IMR-90 (cell line): ENCODE results near the gene ZNF217.
"Not testable (repeated sequence)": the region's sequence is repeated elsewhere in the genome, so short reads cannot be mapped to it uniquely, and the experiment has no call there.

Experiments
- CTCF ChIP-seq: conservative IDR thresholded peaks from 2 replicates; pipeline ENCODE4 v1.5.1; 2012; ENCODE audit warnings: mild to moderate bottlenecking, low read depth, low read length, improper control_type of control experiment
- POLR2A ChIP-seq: IDR thresholded peaks from 2 replicates; pipeline ENCODE4 v1.6.1; 2012; ENCODE audit warnings: mild to moderate bottlenecking, low read depth, low read length
- RFX5 ChIP-seq: IDR thresholded peaks from 2 replicates; pipeline ENCODE4 v1.8.0; 2012; ENCODE audit warnings: low read depth, mild to moderate bottlenecking, low read length, moderate library complexity

DNA sequence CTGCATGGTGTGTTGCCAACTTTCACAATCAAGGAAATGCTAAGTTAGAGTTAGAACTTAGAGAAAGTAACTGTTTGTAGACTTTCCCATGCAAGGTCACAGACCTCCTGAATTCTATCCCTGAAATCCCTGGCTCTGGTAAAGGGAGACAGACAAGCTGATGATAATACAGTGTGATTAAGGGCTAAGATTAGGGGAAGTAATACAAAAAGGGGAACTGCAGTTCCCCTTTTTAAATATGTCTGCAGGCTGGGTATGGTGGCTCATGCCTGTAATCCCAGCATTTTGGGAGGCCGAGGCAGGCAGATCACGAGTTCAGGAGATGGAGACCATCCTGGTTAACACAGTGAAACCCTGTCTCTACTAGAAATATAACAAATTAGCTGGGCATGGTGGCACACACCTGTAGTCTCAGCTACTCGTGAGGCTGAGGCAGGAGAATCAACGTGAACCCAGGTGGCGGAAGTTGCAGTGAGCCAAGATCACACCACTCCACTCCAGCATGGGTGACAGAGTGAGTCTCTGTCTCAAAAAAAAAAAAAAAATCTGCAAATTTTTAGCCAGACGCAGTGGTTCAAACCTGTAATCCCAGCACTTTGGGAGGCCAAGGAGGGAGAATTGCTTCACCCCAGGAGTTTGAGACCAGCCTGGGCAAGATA is 60.9 kb downstream of the ZNF217 start:
- TF ChIP-seq CTCF, POLR2A, RFX5: not testable (repeated sequence)
